T-cell (primary cell): ENCODE results near the gene DFFB. TPM values are rescaled to one million over a fixed set of nuclear protein-coding genes. Genes with fewer than 3 reads are reported as not detected.

Experiments used
- ATAC-seq, 4 experiments: fragments of 200-7000 bp in 3 of 4; fragments of 150-1000 bp in 1 of 4; cut with Tn5 transposase; replicated peaks in 1 of 4; 1 replicate in 3 of 4; 2 replicates in 1 of 4; pipeline ENCODE4 v1.10.0; 2021; ENCODE audit warnings: moderate library complexity in 3 of 4, mild to moderate bottlenecking in 2 of 4, moderate number of reproducible peaks in 1 of 4
- CTCF ChIA-PET, 2 donors: fragments of 300-600 bp; sonication (Branson Sonifier 250); formaldehyde crosslinking; loops; one replicate each; lab custom pipeline; 2022; ENCODE audit warnings: antibody characterized with exemption in 2 of 2; lab: Charles Lee
- POLR2A ChIA-PET, 2 donors: fragments of 300-600 bp; sonication (Branson Sonifier 250); formaldehyde crosslinking; loops; one replicate each; lab custom pipeline; 2022; ENCODE audit warnings: antibody characterized with exemption in 2 of 2; lab: Charles Lee
- DNase-seq, 35 experiments: peaks; one replicate each; pipeline versions ENCODE4 v3.0.0 to v3.0.0-alpha.2; 2013 to 2023
- H3K27ac ChIP-seq: one replicate; pipeline ENCODE4 v1.5.1; 2013; ENCODE audit warnings: low read length
- H3K27me3 ChIP-seq, 2 experiments: replicated peaks in 1 of 2; 1 replicate in 1 of 2; 2 replicates in 1 of 2; pipeline versions ENCODE4 v1.6.1 to v1.7.0; 2013; ENCODE audit warnings: low read length in 1 of 2, mixed read lengths in 1 of 2; ENCODE audit not compliant: control insufficient read depth in 2 of 2, insufficient read depth in 2 of 2; ENCODE audit errors: extremely low read depth in 1 of 2
- H3K36me3 ChIP-seq, 2 donors: 1 replicate in 1 of 2; 2 replicates in 1 of 2; pipeline versions ENCODE4 v1.6.1 to v1.7.0; 2013; ENCODE audit warnings: low read length in 1 of 2; ENCODE audit not compliant: control insufficient read depth in 2 of 2, insufficient read depth in 1 of 2; ENCODE audit errors: extremely low read depth in 1 of 2
- H3K4me1 ChIP-seq, 2 experiments: 1 replicate in 1 of 2; 2 replicates in 1 of 2; pipeline versions ENCODE4 v1.6.1 to v1.7.0; 2013; ENCODE audit warnings: low read length in 2 of 2, mixed read lengths in 1 of 2; ENCODE audit not compliant: insufficient read depth in 2 of 2, control insufficient read depth in 1 of 2; ENCODE audit errors: extremely low read depth in 1 of 2
- H3K4me3 ChIP-seq, 2 donors: 1 replicate in 1 of 2; 2 replicates in 1 of 2; pipeline versions ENCODE4 v1.5.1 to v1.7.0; 2013; ENCODE audit warnings: mild to moderate bottlenecking in 2 of 2, low read length in 1 of 2, moderate library complexity in 1 of 2; ENCODE audit not compliant: control insufficient read depth in 1 of 2; ENCODE audit errors: extremely low read depth in 1 of 2
- H3K9me3 ChIP-seq: 2 replicates; pipeline ENCODE4 v1.7.0; 2013
- H3K27ac Mint-ChIP-seq, 2 donors: one replicate each; pipeline ENCODE4 v1.8.0; 2020 to 2021; ENCODE audit warnings: mild to moderate bottlenecking in 2 of 2, mixed read lengths in 2 of 2
- H3K27me3 Mint-ChIP-seq, 2 donors: one replicate each; pipeline ENCODE4 v1.8.0; 2021 to 2022; ENCODE audit warnings: mixed read lengths in 2 of 2
- H3K36me3 Mint-ChIP-seq: one replicate; pipeline ENCODE4 v1.8.0; 2021; ENCODE audit warnings: mixed read lengths
- H3K4me1 Mint-ChIP-seq, 3 donors: one replicate each; pipeline ENCODE4 v1.8.0; 2020 to 2022; ENCODE audit warnings: mixed read lengths in 3 of 3, mild to moderate bottlenecking in 1 of 3
- H3K4me3 Mint-ChIP-seq, 3 donors: one replicate each; pipeline ENCODE4 v1.8.0; 2020 to 2022; ENCODE audit warnings: mild to moderate bottlenecking in 3 of 3, mixed read lengths in 3 of 3, moderate library complexity in 3 of 3
- H3K9me3 Mint-ChIP-seq, 3 donors: one replicate each; pipeline ENCODE4 v1.8.0; 2020 to 2022; ENCODE audit warnings: mixed read lengths in 3 of 3
- WGBS: methylation state at CpG from one replicate; pipeline ENCODE4 v1.1.5; 2013; ENCODE audit warnings: missing lambda C conversion rate; ENCODE audit not compliant: insufficient coverage; 5-methylcytosine and 5-hydroxymethylcytosine counted together
- total RNA-seq, 35 experiments: library from RNA in 6 of 35; stranded (reverse) in 6 of 35; fragments of 120-200 nt in 1 of 35; gene quantifications; one replicate each; pipeline versions ENCODE4 v1.2.1 to v1.2.4 and lab custom pipeline; 2013 to 2026

DFFB gene
- total RNA-seq, 5 donors from 2014 or later (not counting 1 experiment from before 2014, with no cell fraction given) = 14.9 to 24.1 (median 18.5) TPM

- no peak overlapping the region for H3K27ac ChIP-seq
- H3K9me3 ChIP-seq = no peaks in the 10 kb centered on the region
- CTCF ChIA-PET = no interaction called here
- ATAC-seq (peak in 3 of 4 experiments; percentile 20 to 42 (median 32)), DNase-seq (peak in 1 of 35 experiments; percentile 18)
- H3K27me3 ChIP-seq = no peaks in the 10 kb centered on the region
- H3K36me3 ChIP-seq = peaks cover 5 to 40% of the 10 kb centered on the region in 2 donors
- Mint-ChIP-seq H3K36me3 (peaks cover 44% of the 10 kb centered on the region), H3K27me3 (no peaks in the 10 kb centered on the region), H3K4me1 (peaks cover 3 to 12% (median 6%) of the 10 kb centered on the region in 3 donors), H3K9me3 (peaks cover 0 to 5% (median 4%) of the 10 kb centered on the region in 3 donors), H3K4me3 (no peak overlapping the region), H3K27ac (peak overlapping the region in 1 of 2 donors; percentile 48)
- H3K4me3 ChIP-seq = no peak overlapping the region
- H3K4me1 ChIP-seq = peaks cover 0 to 15% of the 10 kb centered on the region in 2 experiments
- WGBS = 55% methylated on average over 2 of the region's 5 CpGs
- POLR2A ChIA-PET = no interaction called here
These were observed 23.9 kb downstream of the DFFB start for GRCh38 chr1:3881193-3881480.

- no peaks in the 10 kb centered on the region for H3K27me3 Mint-ChIP-seq
- H3K4me1 Mint-ChIP-seq = peaks cover 3 to 12% (median 9%) of the 10 kb centered on the region in 3 donors
- H3K4me3 ChIP-seq = no peak overlapping the region
- WGBS = 87% methylated on average over 13 of the region's 18 CpGs
- H3K4me1 ChIP-seq = peaks cover 0 to 18% of the 10 kb centered on the region in 2 experiments
- DNase-seq = peak in 10 of 35 experiments; percentile 15 to 65 (median 33)
- H3K36me3 ChIP-seq = peaks cover 5 to 51% of the 10 kb centered on the region in 2 donors
- H3K27ac ChIP-seq = peak overlapping the region; percentile 54
- H3K27ac Mint-ChIP-seq = peak overlapping the region; percentile 2 to 46
- POLR2A ChIA-PET = no interaction called here
- CTCF ChIA-PET = no interaction called here
- H3K36me3 Mint-ChIP-seq = peaks cover 46% of the 10 kb centered on the region
- peak in 2 of 4 experiments; percentile 76 to 79 for ATAC-seq
- no peaks in the 10 kb centered on the region for H3K9me3 ChIP-seq
- no peak overlapping the region for H3K4me3 Mint-ChIP-seq
- H3K27me3 ChIP-seq = no peaks in the 10 kb centered on the region
- H3K9me3 Mint-ChIP-seq = peaks cover 0 to 5% (median 4%) of the 10 kb centered on the region in 3 donors
These were observed 26.1 kb downstream of the DFFB start for GRCh38 chr1:3883194-3883925.

- no peak overlapping the region for H3K4me3 Mint-ChIP-seq
- DNase-seq (no peak), ATAC-seq (no peak)
- ChIA-PET POLR2A (no interaction called here), CTCF (interaction anchor here in 1 of 2 donors (0.8 kb wide), 1 partner anchor 22 kb away, joined by 3 read pairs; no protein-coding TSS in a partner anchor)
- H3K27me3 ChIP-seq = no peaks in the 10 kb centered on the region
- H3K36me3 ChIP-seq = peaks cover 5 to 52% of the 10 kb centered on the region in 2 donors
- H3K9me3 Mint-ChIP-seq = no peaks in the 10 kb centered on the region
- H3K27ac Mint-ChIP-seq = no peak overlapping the region
- peaks cover 0 to 30% of the 10 kb centered on the region in 2 experiments for H3K4me1 ChIP-seq
- H3K4me3 ChIP-seq = no peak overlapping the region
- H3K36me3 Mint-ChIP-seq = peaks cover 35% of the 10 kb centered on the region
- 94% methylated on average over 11 of the region's 13 CpGs for WGBS
- no peaks in the 10 kb centered on the region for H3K27me3 Mint-ChIP-seq
- H3K4me1 Mint-ChIP-seq = peaks cover 7 to 16% (median 12%) of the 10 kb centered on the region in 3 donors
- H3K9me3 ChIP-seq = no peaks in the 10 kb centered on the region
- no peak overlapping the region for H3K27ac ChIP-seq
These were observed 27.7 kb downstream of the DFFB start for GRCh38 chr1:3884966-3885365.

GRCh38 chr1:3885611-3886010 is 28.3 kb downstream of the DFFB start:
- POLR2A ChIA-PET = no interaction called here
- CTCF ChIA-PET = no interaction called here
- DNase-seq (no peak), ATAC-seq (no peak)
- Histone ChIP-seq H3K36me3 (peaks cover 9 to 56% of the 10 kb centered on the region in 2 donors), H3K9me3 (no peaks in the 10 kb centered on the region), H3K4me3 (no peak overlapping the region), H3K4me1 (peaks cover 0 to 36% of the 10 kb centered on the region in 2 experiments), H3K27me3 (no peaks in the 10 kb centered on the region), H3K27ac (no peak overlapping the region)
- Mint-ChIP-seq H3K27me3 (no peaks in the 10 kb centered on the region), H3K36me3 (peaks cover 38% of the 10 kb centered on the region), H3K4me1 (peaks cover 9 to 22% (median 12%) of the 10 kb centered on the region in 3 donors), H3K27ac (no peak overlapping the region), H3K4me3 (no peak overlapping the region), H3K9me3 (no peaks in the 10 kb centered on the region)
- WGBS = 100% methylated on average over 5 of the region's 7 CpGs

- Mint-ChIP-seq H3K9me3 (no peaks in the 10 kb centered on the region), H3K36me3 (peaks cover 42% of the 10 kb centered on the region), H3K27ac (peak overlapping the region in 1 of 2 donors; percentile 33), H3K27me3 (no peaks in the 10 kb centered on the region), H3K4me1 (peaks cover 4 to 27% (median 16%) of the 10 kb centered on the region in 3 donors), H3K4me3 (no peak overlapping the region)
- DNase-seq (no peak), ATAC-seq (no peak)
- Histone ChIP-seq H3K36me3 (peaks cover 9 to 61% of the 10 kb centered on the region in 2 donors), H3K4me1 (peaks cover 0 to 39% of the 10 kb centered on the region in 2 experiments), H3K27me3 (no peaks in the 10 kb centered on the region), H3K4me3 (no peak overlapping the region), H3K9me3 (no peaks in the 10 kb centered on the region), H3K27ac (no peak overlapping the region)
- POLR2A ChIA-PET = no interaction called here
- CTCF ChIA-PET = no interaction called here
- 92% methylated on average over 14 of the region's 15 CpGs for WGBS
These were observed 28.9 kb downstream of the DFFB start for GRCh38 chr1:3886106-3886670.

GRCh38 chr1:3886691-3887090 is 29.4 kb downstream of the DFFB start:
- H3K27ac Mint-ChIP-seq = peak overlapping the region in 1 of 2 donors; percentile 33
- no peak overlapping the region for H3K27ac ChIP-seq
- ATAC-seq (no peak), DNase-seq (no peak)
- no peaks in the 10 kb centered on the region for H3K9me3 Mint-ChIP-seq
- H3K36me3 ChIP-seq = peaks cover 9 to 66% of the 10 kb centered on the region in 2 donors
- peaks cover 0 to 44% of the 10 kb centered on the region in 2 experiments for H3K4me1 ChIP-seq
- 94% methylated on average over 4 of the region's 8 CpGs for WGBS
- peaks cover 0 to 27% (median 16%) of the 10 kb centered on the region in 3 donors for H3K4me1 Mint-ChIP-seq
- no peaks in the 10 kb centered on the region for H3K27me3 Mint-ChIP-seq
- no peaks in the 10 kb centered on the region for H3K27me3 ChIP-seq
- H3K4me3 Mint-ChIP-seq = no peak overlapping the region
- peaks cover 42% of the 10 kb centered on the region for H3K36me3 Mint-ChIP-seq
- no peak overlapping the region for H3K4me3 ChIP-seq
- no peaks in the 10 kb centered on the region for H3K9me3 ChIP-seq
- ChIA-PET POLR2A (no interaction called here), CTCF (no interaction called here)
